GM18498 (cell line): ENCODE results near the gene WFDC10B.
"Not testable (repeated sequence)": the region's sequence is repeated elsewhere in the genome, so short reads cannot be mapped to it uniquely, and the experiment has no call there.

ENCODE experiments used
- ATAC-seq: cut with Tn5 transposase; IDR thresholded peaks from one replicate; pipeline ENCODE4 v1.9.1; 2021; ENCODE audit warnings: mild to moderate bottlenecking, moderate library complexity; ENCODE audit not compliant: unreplicated experiment

WFDC10B gene

DNA sequence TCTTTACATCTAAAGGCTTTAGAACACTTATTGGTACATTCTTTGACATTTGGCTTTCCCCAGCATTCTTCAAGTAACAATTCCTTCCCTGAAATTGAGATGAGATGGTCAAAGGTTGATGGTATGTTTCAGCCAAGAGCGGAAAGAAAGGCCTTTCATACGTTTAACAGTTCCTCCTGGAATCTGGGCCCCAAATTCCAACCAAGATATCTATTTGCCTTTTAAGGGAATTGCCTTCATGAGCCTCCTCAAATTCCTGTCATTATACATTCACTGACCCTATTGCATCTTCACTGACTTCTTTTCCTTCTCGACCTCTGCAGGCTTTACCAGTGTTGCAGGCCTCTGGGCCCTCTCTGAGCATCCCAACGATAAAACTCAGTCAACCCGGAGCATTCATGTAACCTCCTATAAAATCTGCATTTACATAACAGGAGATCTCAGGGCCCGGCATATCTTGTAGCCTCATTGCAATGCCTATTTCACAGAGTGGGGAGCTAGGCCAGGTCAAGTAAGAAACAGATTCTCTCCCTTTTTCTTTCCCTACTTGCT lies 55.4 kb downstream of the WFDC10B start:
- no peak for ATAC-seq

DNA sequence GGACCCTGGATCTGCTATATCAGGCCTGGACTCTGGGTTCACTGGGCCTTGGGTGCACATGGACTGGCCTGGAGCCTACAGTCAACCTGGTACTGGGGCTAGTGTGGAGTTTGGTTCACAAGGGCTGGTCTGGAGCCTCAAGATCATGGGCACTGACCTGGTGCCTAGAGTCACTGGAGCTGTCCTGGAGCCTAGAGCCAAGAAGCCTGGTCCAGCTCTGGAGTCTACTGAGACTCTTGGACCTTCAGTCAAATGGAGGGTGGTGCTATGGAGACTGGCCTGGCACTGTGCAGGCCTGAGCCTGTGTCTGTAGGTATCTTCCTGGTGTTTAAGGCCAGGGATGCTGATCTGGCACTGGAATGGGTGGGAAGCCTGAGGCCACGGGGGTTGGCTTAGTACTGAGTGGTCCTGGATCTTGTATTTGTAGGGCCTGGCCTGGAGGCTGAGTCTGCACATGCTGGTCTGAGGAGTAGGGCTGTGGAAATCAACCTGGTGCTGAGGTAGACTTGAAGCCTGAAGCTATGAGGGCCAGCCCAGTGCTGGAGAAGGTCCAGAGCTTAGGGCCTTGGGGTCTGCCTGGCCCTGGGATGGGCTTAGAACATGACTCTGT lies 57.3 kb downstream of the WFDC10B start:
- no peak for ATAC-seq

DNA sequence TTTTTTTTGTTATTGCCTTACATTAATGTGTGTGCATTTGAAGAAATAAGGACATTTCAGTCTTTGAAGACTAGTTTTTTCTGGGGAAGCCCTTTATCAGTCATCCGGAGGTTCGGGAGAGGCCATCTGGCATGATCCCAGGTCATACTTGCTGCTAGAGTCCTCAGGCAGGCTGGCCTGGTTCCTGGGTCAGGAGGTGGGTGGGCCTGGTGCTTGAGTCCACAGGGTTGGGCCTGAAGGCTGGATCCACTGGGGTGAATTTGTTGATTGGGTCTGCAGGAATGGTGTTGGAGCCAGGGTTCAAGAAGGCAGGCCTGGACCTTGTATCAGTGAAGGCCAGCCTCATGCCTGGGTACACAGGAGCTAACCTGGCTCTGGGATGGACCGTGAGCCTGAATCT lies 57.9 kb downstream of the WFDC10B start:
- no peak for ATAC-seq

DNA sequence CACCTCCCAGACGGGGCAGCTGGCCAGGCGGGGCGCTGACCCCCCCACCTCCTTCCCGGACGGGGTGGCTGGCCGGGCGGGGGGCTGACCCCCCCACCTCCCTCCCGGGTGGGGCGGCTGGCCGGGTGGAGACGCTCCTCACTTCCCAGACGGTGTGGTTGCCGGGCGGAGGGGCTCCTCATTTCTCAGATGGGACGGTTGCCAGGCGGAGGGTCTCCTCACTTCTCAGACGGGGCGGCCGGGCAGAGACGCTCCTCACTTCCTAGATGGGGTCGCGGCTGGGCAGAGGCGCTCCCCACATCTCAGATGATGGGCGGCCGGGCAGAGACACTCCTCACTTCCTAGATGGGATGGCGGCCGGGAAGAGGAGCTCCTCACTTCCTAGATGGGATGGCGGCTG lies 59.0 kb downstream of the WFDC10B start:
- not testable (repeated sequence) for ATAC-seq

DNA sequence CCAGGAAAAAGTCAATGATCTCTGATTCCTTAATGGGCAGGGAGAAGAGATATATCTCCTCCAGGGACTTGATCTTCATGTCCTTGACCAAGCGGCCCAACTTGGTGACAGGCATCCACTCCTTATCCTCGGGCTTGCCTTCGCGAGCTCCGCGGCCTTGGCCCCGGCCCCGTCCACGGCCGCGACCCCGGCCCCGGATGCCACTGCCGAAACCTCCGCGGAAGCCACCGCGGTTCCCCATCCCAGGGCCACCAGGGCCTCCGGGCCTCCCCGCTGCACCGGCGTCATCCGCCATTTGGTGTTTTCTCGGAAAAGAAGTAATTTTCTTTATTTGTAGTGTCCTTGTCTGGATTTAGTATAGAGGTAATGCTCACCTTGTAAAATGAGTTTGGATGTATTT lies 63.7 kb downstream of the WFDC10B start:
- not testable (repeated sequence) for ATAC-seq

DNA sequence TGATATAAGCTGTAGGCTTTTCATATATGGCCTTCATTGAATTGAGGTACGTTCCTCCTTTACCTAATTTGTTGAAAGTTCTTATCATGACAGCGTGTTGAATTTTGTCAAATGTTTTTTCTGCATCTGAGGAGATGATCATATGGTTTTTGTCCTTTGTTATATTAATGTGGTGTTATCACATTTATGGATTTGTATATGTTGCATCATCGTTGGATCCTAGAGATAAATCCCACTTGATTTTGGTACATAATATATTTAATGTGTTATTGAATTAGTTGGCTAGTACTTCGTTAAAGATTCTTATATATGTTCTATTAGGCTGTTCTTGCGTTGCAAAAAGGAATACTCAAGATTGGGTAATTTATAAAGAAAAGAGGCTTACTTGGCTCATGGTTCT lies 65.1 kb downstream of the WFDC10B start:
- ATAC-seq: no peak

DNA sequence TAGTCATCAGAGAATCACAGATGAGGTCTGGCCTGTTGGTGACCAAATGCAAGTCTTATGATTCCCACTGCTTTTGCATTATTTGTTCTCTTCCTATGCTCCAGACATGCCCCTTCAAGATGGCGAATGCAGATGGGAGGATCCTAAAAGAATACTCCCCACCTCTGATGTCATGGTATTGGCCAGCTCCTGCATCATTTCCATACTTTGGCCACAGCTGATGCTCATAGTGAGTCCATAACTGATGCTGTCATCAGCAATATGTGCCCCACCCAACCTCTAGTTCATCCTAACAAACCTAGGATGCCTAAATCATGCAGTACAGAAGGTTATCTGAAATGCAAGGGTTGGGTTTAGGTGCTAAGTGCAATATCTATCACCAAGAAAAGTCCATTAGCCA lies 68.3 kb downstream of the WFDC10B start:
- ATAC-seq: no peak
